Iris pigment epithelial cell (primary cell): ENCODE data around the gene FAM193B.
"Not testable (repeated sequence)": the region's sequence is repeated elsewhere in the genome, so short reads cannot be mapped to it uniquely, and the experiment has no call there.

Experiments used
- DNase-seq: peaks from one replicate; pipeline ENCODE4 v3.0.0-alpha.2; 2011; ENCODE audit warnings: low read depth

Gene FAM193B

GRCh38 chr5:177537389-177538361 is 16.7 kb downstream of the FAM193B start:
- DNase-seq, result peak; percentile 69

- DNase-seq, result no peak
These were observed 18.0 kb downstream of the FAM193B start for GRCh38 chr5:177536386-177536785.

- no peak for DNase-seq
These were observed 19.2 kb downstream of the FAM193B start for GRCh38 chr5:177535125-177535524.

- not testable (repeated sequence) for DNase-seq
These were observed 19.9 kb downstream of the FAM193B start for GRCh38 chr5:177534433-177534832.

GRCh38 chr5:177531209-177531940 is 23.0 kb downstream of the FAM193B start:
- no peak for DNase-seq

- DNase-seq, result no peak
These were observed 23.7 kb downstream of the FAM193B start for GRCh38 chr5:177530638-177531037.

GRCh38 chr5:177529247-177530203 is 24.8 kb downstream of the FAM193B start:
- no peak for DNase-seq

GRCh38 chr5:177528631-177529030 is 25.7 kb downstream of the FAM193B start:
- DNase-seq, result no peak

GRCh38 chr5:177527595-177527994 is 26.8 kb downstream of the FAM193B start:
- DNase-seq, result no peak

GRCh38 chr5:177526791-177527190 is 27.6 kb downstream of the FAM193B start:
- DNase-seq, result no peak

GRCh38 chr5:177526191-177526590 is 28.2 kb downstream of the FAM193B start:
- no peak for DNase-seq

- no peak for DNase-seq
These were observed 29.3 kb downstream of the FAM193B start for GRCh38 chr5:177524941-177525655.

- no peak for DNase-seq
These were observed 29.8 kb downstream of the FAM193B start for GRCh38 chr5:177524539-177524900.

- DNase-seq, result no peak
These were observed 30.4 kb downstream of the FAM193B start for GRCh38 chr5:177523711-177524538.

- DNase-seq, result no peak
These were observed 33.3 kb downstream of the FAM193B start for GRCh38 chr5:177520916-177521513.

- DNase-seq, result no peak
These were observed 34.1 kb downstream of the FAM193B start for GRCh38 chr5:177520271-177520670.

- DNase-seq, result no peak
These were observed 34.7 kb downstream of the FAM193B start for GRCh38 chr5:177519463-177520235.

GRCh38 chr5:177516601-177517568 is 37.5 kb downstream of the FAM193B start, which contains the start of gene DDX41:
Gene DDX41, minus strand, starts transcription at chr5:177516961. Its CDS starts 16 bp downstream, at chr5:177516945.
- peak; percentile 99 for DNase-seq
